Measurements from ENCODE around the gene SERPINB6.
"Not testable (repeated sequence)": the region's sequence is repeated elsewhere in the genome, so short reads cannot be mapped to it uniquely, and the experiment has no call there.

SERPINB6 gene

DNA sequence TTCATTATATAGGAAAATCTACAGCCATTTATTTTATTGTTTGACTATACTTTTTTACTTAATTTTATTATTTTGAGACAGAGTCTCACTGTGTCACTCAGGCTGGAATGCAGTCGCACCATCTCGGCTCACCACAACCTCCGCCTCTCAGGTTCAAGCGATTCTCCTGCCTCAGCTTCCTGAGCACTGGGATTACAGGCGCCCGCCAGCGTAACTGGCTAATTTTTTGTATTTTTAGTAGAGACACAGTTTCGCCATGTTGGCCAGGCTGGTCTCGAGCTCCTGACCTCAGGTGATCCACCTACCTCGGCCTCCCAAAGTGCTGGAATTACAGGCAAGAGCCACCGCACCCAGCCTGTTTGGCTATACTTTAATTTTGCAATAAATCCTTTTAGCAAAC lies 38.5 kb downstream of the SERPINB6 start:
- not testable (repeated sequence) for DNase-seq

- peak; percentile 62 for DNase-seq
Observed at GRCh38 chr6:2931970-2932748, 39.2 kb downstream of the SERPINB6 start.

GRCh38 chr6:2931055-2931454 lies 40.3 kb downstream of the SERPINB6 start:
- DNase-seq, result no peak

DNA sequence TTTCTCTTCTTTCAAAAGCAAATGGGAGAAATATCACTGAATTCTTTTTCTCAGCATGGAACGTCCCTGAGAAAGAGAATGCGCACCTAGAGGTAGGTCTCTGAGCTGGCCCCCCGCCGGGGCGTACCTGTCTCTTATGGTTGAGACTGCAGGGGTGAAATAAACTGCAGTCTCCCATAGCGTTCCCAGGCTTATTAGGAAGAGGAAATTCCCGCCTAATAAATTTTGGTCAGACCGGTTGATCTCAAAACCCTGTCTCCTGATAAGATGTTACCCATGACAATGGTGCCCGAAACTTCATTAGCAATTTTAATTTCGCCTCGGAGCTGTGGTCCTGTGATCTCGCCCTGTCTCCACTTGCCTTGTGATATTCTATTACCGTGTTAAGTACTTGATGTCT lies 43.4 kb downstream of the SERPINB6 start:
- DNase-seq, result not testable (repeated sequence)

DNA sequence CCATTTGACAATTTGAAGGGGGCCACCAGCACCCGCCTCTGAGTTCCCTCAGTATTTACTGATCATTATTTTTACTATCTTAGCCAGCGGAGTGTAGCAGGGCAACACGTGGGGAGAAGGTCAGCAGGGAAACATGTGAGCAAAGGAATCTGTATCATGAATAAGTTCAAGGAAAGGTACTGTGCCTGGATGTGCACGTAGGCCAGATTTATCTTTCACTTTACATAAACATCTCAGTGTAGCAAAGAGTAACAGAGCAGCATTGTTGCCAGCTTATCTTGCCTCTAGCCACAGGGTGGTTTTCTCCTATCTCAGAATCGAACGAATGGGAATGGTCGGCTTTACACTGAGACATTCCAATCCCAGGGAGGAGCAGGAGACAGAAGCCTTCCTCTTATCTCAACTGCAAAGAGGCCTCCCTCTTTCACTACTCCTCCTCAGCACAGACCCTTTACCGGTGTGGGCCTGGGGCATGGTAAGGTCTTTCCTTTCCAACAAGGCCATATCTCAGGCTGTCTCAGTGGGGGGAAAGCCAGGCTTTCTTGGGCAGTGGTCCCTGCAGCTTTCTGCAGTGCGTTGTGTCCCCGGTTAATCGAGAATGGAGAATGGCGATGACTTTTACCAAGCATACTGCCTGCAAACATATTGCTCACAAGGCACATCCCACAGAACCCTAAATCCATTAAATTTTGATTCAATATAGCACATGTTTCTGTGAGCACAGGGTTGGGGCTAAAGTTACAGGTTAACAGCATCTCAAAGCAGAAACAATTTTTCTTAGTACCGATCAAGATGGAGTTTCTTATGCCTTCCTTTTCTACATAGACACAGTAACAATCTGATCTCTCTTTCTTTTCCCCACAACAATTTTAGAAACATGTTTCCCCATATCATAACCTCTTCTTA lies 45.3 kb downstream of the SERPINB6 start:
- not testable (repeated sequence) for DNase-seq

- no peak for DNase-seq
Observed at GRCh38 chr6:2921520-2922115, 49.7 kb downstream of the SERPINB6 start.

- no peak for DNase-seq
Observed at GRCh38 chr6:2920671-2921112, 50.7 kb downstream of the SERPINB6 start.

- no peak for DNase-seq
Observed at GRCh38 chr6:2919886-2920285, 51.5 kb downstream of the SERPINB6 start.

GRCh38 chr6:2919401-2919800 lies 52.0 kb downstream of the SERPINB6 start:
- DNase-seq, result no peak

DNA sequence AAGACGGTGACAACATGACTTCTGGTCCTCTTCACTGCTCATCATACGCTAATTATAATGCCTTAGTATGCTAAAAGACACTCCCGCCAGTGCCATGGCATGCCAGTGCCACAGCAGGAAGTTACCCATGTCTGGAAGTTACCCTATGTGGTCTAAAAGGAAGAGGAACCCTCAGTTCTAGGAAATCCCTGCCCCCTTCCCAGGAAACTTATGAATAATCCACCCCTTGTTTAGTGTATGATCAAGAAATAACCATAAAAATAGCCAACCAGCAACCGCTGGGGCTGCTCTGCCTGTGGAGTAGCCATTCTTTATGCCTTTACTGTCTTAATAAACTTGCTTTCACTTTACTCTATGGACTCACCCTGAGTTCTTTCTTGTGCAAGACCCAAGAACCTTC lies 52.4 kb downstream of the SERPINB6 start:
- no peak for DNase-seq

DNA sequence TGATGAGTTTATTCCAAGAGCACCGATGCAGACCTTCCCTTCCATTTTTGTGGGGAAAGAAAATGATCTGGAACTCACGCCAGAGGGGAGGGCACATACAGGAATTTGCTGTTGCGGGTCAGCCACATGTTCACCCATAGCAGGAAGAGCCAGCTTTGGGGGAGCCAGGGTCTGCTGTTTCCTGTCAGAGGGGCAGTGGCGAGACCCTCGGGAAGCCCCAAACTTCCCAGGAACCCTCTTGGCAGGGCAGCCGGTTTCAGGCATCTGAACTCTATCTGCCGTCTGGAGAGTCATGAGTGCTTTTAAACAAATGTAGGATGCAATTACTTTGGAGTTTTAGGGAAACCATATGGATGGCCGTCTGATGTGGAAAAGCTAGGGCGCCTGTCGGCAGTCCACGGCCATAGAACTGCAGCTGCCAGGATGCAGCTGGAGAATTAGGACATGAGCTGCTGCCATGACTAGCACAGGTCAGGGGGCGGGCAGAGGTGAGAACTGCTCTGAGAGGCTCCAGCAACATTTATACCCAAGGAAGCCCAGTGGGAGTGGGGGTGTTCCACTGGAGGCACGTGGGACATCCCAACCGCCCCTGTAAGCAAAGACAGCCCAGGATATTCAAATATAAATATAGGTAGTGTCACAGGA lies 53.4 kb downstream of the SERPINB6 start:
- no peak for DNase-seq

- no peak for DNase-seq
Observed at GRCh38 chr6:2917065-2917464, 54.3 kb downstream of the SERPINB6 start.

DNA sequence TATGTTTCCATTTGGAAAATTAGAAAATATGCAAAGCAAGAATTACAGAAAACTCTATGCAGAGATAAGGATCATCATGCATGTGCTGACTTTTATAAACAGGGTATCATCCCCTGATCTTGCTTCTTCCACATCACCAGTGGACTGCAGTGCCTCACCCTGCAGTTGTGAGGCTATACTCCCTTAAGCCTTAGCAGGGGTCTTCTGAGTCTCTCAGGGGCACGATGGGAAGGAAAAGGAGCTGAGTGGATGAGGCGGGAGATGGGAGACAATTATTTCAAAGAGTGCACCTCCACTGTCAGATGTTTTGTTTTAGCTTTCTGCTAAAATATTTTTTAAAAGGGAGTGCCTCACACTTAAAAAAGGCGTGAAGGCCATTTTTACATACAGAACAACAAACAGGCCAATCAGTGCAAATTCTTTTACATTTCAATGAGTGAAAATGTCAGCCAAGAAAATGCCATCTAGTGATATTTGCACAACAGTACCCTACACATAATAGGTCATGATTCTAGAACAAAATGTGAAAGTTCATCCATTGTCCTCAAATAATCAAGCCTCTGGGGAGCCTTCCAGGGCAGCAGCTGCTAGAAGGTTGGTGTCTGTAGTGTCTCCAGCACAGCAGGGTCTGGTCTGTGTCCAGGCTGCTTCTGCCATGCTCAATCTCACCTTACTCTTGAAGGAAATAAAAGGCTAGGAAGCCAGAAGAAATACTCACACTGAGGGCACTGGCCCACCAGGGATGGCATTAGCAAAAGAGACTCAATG lies 55.0 kb downstream of the SERPINB6 start:
- no peak for DNase-seq

DNA sequence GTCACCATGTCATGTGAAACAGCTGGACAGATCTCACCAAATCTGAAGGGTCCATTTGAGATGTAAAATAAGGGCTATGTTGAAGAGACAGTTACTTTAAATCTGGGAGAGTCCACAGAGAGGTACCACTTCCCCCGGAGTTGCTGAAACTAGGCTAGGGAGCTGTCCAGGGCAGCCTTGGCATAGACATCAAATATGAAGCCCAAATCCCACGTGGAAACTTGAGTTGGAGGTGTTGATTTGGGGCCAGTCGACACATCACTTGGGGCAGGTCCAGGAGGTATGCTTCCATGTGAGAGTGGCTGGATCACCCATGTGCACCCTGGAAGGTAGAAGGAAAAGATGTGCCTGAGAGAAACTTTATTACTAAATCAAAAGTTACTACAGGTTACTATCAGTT lies 56.2 kb downstream of the SERPINB6 start:
- no peak for DNase-seq

DNA sequence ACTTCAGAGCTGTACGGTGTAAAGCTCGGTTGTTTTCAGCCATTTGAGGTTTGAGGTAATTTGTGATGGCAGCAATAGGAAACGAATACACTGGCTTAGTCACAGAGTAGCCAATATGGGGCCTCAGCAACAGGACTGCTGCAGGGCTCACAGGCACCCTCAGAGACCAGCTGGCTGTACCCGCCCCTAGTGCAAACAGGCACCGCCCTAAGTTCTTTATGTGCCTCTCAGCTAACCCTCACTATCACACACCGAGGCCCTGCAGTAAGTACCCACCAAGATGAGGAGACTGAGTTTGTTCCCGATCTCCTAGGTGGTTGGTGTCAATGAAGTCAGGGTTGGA lies 57.1 kb downstream of the SERPINB6 start:
- no peak for DNase-seq

DNA sequence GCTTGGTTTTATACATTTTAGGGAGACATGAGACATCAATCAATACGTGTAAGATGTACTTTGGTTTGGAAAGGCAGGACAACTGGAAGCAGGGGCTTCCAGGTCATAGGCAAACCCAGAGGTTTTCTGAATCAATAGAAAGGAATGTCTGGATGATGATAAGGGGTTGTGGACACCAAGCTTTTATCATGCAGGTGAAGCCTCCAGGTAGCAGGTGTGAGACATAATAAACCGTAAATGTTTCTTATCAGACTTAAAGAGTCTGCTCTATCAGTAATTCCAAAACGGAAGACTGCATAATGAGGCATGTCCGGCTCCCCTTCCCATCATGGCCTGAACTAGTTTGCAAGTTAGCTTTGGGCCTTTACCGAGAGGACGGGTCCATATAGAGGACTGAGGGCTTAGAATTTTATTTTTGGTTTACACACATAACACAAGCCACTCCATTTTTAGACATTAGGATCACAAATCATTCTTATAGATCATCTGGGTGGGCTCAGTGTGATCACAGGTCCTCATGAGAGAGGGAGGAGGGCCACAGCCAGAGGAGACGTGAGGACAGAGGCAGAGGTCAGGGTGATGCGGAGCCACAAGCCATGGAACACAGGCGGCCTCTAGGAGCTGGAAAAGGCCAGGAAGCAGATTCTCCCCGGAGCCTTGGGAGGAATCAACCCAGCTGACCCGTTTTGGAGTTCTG lies 57.6 kb downstream of the SERPINB6 start:
- no peak for DNase-seq

- no peak for DNase-seq
Observed at GRCh38 chr6:2911171-2911570, 60.2 kb downstream of the SERPINB6 start.

DNA sequence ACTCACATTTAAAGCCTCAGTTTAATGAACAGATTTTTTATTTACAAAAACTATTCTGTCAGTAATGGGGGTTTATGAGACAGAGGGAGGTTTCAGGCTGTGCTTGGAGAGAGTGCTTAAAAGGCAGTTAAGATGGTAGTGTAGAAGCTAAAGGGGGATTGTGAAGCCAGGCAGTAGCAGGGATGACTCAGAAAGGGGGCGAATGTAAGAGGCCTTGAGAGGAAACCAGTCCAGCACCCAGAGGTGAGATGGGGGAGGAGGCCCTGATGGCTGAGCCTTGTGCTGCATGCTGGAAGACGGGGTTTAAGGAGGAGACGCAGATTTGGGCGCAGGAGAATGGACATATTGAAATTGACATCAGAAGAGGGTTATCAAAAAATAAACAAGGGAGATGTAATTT lies 61.6 kb downstream of the SERPINB6 start:
- DNase-seq, result no peak

GRCh38 chr6:2909051-2909606 lies 62.2 kb downstream of the SERPINB6 start:
- DNase-seq, result not testable (repeated sequence)

DNA sequence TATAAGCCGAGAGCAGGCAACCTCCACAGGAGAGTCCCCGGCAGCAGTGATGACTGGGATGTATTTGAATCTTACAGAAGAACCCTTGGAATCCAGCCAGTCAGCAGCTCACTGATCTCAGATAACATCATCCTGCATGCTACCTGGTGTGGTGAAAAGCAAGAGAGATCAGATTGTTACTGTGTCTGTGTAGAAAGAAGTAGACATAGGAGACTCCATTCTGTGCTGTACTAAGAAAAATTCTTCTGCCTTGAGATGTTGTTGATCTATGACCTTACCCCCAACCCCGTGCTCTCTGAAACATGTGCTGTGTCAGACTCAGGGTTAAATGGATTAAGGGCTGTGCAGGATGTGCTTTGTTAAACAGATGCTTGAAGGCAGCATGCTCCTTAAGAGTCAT lies 62.9 kb downstream of the SERPINB6 start:
- not testable (repeated sequence) for DNase-seq

All from NCI-H1048 (cell line).